NCI-H748 (cell line): ENCODE results near the gene NMRAL1.

Experiments used
- DNase-seq: peaks from one replicate; lab custom pipeline; 2025; ENCODE audit not compliant: unreplicated experiment; lab: John Stamatoyannopoulos, UW

The NMRAL1 gene

DNA sequence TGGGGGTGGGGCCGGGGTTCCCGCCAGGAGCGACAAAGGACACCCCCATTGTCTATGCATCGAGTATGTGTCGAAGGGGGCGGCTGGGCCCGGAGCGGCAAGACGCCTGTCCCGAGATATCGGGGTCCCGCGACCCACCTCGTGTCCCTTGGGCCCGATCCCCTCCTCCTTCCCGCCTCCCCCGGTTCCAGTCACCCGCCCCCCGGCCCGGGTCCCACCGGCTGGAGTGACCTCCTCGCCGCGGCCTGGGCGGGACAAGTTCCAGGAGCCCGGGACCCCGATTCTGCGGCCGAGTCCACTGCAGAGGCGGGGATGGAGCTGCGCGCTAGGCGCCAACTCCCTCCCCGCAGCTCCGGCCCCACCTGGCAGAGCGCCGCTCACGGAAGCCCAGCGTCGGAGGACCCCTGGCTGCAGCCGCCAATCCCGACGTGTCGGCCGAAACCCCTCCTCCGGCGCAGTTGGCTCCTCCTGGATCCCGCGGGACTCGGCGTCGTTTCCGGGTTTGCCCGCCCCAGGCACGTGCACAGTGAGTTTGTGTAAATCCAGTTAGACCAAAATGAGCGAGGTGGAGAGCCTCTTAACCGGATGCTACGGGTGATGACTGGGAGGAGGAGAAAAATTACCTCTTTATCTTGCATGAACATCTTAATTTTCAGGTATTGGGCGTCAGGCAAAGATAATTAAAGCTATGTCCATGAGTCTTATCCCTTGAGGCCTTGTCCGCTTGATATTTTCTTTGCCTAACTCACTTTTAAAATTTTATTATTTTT, at the start of gene NMRAL1:
Gene NMRAL1 (minus strand): TSS at position 434 of the 770 bp plus-strand sequence. CDS start 493 bp downstream, outside the sequence.
- DNase-seq = peak; percentile 93

DNA sequence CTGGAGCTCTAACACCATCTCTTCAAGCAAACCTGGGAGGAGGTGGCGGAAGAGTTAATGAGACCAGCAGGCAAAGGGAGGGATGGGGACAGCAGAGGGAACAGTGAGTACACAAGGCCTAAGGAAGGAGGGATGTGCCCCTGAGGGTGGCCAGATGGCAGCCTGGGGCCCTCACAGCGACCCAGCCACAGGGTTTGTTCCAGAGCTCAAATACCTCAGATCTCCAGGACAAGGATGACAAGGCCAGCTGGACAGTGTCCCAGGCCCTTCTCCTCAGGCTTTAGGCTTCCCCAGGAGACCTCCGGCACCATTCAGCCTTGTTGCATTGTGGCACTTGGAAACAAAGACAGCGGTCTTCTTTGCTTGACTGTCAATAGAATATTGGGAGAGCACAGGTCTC, 49.3 kb upstream of the NMRAL1 start:
- DNase-seq = no peak

DNA sequence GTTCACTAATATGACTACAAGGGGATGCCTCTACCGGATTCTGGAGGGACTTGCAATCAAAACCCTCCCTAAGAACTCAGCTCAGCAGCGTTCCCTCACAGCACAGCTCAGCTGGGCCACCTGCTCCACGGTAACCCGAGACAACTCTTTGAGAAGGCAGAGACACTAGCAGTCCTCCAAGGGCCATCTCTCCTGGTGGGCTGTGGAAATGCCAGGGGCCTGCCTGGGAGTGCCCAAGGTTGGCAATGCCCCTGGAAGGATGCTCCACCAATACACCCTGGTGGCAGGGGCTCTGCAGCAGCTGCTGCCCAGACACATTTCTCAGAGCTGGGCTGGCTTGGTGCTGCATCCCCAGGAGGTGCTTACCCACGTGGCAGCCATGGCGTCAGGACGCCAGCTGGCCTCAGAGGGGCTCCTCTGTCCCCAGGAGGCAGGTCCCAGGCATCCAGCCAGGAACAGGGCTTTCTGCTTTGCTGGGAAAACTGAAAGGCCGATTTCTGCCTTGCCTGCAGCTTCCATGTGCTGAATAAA, 47.7 kb upstream of the NMRAL1 start:
- DNase-seq = no peak

DNA sequence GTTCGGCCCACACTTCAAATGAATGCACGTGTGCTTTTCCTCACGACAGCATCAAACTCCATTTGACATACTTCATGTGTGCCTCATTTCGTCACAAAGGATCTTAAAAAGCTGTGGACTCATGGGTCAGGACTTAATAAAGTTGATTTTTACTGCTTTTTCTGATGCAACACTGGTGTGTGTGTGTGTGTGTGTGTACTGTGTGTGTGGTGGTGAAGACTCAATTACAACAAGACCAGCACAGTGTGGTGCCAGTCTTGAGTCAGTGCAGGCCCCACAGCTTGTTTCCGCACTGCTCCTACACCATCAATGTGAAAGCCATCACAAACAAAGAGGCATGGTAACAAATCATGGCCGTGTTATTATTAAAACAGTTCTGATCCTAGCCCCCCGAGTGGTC, 46.5 kb upstream of the NMRAL1 start:
- DNase-seq = no peak

DNA sequence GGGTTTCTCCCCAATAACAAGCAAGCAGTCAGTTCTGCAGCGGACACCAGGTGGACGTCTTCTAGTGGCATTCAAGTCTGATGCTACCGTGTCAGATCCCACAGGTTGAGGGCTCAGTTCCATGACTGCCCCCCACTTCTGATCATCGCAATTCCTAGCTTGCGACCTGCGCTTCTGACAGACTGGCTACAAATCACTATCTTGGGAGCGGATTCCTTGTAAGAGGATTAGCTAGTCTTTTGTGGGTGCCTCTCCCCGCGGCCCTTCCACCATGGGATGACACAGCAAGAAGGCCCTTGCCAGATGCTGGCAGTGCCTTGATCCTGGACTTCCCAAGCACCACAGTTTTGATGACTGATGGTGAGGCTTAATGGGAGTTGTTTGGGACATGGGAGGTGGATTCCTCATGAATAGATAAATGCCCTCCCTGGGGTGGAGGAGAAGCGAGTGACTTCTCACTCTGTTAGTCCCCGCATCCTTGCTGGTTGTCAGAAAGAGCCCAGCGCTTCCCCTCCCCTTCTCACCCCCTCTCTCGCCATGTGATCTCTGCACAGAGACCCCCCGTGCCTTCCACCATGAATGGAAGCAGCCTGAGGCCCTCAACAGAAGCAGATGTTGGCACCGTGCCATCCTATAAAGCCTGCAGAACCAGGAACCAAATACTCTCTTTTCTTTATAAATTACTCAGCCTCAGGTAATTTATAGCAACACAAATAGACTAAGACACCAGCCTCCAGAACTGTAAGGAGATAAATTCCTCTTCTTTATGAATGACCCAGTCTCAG, 45.0 kb upstream of the NMRAL1 start:
- no peak for DNase-seq

DNA sequence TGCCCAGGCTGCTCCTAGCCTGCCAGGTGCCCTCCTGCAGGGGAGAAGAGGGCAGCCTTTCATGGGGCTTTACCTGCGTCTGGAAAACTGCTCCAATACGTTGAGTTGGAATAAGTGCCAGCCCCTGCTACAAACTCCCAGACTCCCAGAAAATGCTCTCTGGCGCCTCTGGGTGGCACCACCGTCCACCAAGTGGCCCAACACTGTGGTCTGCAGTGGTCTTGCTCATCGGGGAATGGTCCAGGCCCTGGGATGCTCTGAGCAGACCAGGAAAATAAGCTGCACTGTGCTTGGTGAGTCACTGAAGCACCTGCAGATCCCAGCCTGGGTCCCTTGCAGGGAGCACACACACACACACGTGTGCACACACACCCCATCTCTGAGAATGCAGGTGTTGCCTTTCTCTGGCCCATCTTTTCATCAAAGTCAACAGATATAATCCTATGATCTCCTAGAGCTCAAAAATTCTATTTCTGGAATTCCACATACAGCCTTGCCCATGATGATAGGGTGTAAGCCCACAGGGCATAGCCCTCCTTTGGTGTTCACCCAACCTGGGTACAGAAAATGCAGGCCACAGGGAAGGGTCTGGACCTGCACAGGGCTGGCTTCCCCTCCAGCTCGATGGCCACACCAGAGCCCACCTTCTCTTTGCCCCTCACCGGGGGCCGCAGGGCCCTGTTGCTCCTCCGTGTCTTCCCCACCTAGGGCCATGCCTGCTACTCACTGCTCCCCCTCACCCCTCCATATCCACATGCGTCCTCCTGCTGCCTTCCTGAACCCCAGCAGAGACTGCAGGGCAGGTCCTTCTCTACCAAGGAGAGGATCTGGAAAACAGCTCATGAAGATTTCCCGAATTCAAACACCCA, 43.6 kb upstream of the NMRAL1 start:
- peak; percentile 49 for DNase-seq

DNA sequence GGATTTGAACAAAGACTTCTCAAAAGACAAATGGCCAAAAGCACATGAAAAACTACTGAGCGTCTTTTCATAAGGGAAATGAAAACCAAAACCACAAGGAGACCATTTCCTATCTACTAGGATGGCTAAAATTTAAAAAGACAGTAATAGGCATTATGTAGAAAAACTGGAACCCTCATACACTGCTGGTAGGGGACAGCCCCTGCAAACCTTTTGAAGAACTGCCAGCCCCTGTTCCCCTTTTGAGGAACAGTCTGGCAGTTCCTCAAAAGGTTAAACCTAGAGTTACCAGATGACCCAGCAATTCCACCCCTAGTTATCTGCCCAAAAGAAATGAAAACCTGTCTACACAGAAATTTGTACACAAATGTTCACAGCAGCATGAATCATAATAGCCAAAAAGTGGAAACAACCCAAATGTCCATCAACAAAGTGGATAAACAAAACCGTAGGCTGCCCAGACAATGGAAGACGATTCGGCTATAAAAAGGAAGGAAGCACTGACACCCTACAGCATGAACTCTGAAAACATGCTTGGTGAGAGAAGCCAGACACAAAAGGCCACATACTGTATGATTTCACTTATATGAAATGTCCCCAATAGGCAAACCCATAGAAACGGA, 41.3 kb upstream of the NMRAL1 start:
- DNase-seq = no peak

DNA sequence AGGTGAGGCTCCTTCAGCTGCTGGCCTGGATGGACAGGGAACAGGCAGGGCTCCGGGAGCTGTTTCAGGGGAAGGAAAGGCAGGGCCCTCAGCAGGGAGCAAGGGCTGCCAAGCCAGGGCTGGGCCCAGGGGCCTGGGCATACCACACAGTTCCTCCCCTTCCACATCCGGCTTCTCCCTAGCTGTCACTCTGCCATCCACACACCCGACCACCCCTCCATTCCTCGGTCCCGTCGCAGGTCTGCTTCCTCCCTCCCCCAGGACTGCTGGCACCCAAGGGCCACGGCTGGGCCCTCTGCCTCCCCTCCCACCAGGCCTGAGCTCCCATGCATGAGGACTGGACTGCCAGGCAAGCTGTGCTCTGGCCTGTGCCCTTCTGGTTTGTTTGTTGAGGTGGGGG, 40.2 kb upstream of the NMRAL1 start:
- DNase-seq = no peak

DNA sequence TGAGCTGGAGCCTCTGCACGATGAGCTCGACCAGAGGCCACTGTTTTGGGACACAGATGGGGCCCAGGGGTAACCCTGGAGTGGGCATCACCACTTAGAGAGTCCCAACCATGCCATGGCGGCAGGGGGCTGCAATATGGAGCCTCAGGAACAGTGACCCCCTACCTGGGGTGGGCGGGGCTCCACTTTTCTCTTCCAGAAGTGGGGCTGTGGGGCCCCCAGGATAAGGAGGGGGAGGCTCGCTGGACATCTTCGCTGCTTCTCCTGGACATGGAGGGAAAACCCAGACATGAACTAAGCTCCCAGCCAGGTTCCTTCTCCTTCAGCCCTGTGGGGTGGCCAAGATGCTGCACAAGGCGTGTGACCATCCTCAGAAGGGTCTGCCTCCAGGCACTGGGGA, 39.5 kb upstream of the NMRAL1 start:
- DNase-seq = no peak

DNA sequence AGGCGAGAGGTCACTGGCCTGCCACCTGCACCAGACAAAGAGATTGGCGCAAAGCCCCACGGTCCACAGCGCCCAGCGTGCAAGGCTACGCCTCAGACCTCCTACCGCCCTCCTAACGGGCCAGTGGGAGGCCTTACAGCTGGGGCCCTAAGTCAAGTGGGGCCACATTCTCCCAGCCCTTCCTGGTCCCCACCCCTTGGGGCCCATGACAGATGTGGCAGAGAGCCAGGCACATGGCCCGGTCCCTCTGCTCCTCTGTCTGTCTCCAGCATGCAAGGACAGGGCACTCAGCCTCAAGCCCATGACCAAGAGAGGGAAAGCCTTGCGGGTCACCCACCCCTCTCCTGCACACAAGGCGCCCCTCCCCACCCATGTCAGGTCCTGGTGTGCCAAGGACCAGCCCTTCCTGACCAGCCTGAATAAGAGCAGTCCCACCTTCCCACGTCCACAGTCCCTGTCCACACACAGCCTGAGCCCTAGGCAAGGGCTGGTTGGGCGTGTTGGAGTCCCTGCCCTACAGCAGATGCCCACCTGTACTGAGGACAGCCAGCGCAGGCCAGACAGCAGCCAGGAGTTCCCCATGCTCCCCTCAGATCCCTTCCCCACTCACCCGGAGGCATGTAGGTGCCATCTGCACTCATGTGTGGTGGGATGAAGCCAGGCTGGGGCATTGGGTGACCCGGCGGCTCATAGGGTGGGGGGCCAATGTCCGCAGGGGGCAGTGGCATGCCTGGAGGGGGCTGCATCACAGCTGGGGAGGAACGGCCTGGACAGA, 38.8 kb upstream of the NMRAL1 start:
- no peak for DNase-seq

DNA sequence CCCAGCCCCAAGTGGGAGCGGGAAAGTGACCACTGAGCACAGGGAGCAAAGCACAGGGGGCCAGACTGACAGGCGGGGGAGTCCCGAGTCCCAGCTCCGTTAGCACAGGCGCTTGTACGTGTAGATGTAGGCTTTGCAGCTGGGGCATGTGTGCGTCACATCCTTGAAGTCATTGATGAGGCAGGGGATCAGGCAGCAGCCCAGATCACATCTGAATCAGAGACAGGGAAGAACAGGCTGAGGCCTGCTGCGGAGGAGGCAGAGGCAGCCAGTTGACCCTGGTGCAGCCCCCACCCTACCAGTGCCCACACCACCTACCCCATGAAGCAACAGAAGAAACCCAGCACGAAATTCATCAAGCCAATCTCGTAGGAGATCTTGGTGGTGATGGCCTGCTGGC, 38.0 kb upstream of the NMRAL1 start:
- no peak for DNase-seq

DNA sequence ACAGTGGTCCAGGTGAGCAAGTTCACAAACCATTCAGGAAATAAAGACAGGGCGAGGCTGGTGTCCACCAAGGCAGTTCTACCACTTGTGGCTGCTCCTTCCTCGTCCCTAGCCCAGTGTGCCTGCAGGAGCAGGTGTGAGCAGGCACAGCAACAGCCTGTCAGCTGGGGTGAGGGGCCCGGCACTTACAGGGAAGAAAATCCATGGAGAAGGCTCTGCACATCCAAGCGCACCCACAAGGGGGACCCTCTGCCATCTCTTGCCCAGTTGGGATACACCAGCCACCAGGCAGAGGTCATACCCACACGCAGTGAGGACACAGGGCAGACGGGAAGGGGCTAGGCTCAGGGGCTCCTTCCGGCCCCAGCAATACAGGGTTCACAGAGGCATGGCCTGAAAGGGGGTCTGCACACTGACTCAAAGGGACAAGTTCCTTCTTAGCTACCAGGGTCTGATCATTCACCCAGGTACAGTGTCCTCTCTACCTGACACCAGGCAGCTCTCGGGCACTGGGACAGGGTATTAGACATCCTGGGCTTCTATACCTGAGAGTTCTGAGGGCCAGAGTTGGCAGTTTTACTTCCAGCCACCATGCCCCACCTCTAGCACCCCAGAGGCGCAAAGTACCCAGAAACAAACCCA, 37.1 kb upstream of the NMRAL1 start:
- DNase-seq = peak; percentile 27

DNA sequence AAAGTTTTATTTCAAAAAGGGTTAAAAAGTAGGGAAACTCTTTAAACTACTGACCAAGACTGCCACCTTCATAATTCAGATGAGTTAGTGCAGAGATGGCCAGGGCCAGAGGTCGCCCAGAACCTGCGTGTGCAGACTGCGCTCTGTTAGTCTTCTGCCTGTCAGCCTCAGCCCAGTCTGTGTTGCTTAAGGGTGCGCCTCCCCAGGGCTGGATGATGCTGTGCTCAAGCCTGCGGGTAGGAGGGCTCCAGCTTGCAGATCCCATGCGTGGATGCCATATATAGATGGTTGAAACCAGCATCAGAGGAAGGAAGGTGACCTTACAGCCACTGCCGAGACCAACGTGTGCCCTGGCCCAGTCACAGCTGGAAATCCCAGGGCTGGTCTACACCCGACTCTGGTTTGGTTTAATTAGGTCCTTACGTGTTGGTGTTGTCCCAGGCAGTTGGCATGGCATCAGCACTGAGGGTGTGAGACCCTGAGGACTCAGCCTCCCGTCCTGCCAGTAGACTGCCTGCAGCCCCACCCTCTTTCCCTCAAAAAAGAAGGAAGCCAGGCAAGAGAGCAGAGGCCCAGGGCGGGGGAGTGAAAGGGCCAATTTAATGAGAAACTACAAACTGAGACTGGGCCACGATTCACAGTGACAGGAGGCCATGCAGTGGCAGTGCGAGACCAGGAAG, 36.5 kb upstream of the NMRAL1 start:
- no peak for DNase-seq

DNA sequence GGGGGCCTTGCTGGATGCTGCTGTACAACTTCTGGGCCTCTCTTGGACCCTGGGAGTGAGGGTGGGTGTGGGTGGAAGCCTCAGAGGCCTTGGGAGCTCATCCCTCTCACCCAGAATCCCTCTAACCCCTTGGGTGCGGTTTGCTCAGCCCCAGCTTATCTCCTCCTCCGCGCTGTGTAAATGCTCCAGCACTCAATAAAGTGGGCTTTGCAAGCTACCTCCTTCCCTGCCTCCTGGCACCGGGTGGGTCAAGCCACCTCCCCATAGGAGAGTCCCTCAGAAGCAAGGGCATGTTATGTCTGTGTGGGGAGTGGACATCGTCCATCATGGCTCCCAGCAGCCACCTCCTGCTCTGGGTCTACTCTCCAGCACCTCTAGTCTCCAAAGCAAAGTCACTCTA, 35.7 kb upstream of the NMRAL1 start:
- no peak for DNase-seq

DNA sequence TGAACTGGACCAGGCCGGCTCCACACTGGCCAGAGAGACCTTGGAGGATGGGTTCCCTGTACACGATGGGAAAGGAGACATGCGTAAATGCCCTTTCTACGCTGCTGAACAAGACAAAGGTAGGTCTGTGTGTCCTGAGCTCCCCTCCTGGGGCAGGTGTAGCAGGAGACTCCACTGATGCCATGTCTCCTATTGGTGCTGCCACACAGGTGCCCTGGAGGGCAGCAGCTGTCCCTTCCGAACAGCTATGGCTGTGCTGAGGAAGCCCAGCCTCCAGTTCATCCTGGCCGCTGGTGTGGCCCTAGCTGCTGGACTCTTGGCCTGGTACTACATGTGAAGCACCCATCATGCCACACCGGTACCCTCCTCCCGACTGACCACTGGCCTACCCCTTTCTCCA, 35.0 kb upstream of the NMRAL1 start:
- DNase-seq = no peak

DNA sequence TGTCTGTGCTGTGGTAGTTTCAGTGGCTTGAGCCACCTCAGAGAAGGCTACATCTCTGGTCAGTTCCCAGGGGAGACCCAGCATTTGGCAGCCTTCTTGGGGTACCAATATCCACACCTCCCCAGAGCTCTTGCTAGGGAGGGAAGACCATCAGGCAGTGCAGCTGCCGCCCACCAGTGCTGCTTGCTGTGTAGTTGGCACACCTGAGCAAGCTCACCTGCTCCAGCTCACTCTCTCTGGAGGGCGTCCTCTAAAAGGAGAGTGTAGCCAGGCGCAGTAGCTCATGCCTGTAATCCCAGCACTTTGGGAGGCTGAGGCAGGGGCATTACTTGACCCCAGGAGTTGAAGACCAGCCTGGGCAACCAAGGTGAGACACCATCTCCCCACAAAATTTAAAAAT, 34.4 kb upstream of the NMRAL1 start:
- no peak for DNase-seq

DNA sequence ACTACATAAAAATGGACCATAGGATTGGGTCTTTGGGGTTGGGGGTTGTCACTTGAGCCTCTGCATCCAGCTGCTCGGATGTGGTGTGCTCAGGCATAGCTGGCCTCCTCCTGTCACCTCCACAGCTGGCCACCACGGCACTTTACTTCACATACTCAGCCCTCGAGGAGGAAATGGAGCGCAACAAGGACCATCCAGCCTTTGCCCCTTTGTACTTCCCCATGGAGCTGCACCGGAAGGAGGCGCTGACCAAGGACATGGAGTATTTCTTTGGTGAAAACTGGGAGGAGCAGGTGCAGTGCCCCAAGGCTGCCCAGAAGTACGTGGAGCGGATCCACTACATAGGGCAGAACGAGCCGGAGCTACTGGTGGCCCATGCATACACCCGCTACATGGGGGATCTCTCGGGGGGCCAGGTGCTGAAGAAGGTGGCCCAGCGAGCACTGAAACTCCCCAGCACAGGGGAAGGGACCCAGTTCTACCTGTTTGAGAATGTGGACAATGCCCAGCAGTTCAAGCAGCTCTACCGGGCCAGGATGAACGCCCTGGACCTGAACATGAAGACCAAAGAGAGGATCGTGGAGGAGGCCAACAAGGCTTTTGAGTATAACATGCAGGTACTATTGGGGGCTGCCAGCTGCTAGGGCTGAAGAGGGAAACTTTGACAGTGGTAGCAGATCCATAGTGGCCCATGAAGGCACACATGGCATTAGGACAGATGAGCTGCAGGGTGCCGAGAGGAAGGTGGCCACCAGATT, 33.3 kb upstream of the NMRAL1 start:
- DNase-seq = no peak

DNA sequence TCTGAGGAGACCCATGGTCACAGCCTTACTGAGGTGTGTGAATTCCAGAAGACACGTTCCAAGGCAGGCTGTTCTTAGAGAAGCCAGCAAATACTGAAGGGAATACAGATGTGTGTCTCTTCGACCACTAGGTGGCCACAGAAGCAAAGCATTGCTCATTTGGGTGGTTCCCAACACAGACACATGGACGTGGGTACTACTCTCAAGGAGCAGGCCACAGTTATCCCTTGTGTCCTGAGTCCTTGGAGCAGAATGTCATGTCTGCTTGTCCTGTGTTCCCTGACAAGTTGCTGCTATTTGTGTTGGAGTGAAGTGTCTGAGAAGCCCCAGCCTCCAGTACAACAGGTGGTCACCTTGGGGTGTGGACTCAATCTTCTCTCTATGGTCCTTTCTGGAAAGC, 32.0 kb upstream of the NMRAL1 start:
- DNase-seq = peak; percentile 48
